NOMO-1 (cell line): Measurements from ENCODE around the gene ATP6V1G3.
"Not testable (repeated sequence)": the region's sequence is repeated elsewhere in the genome, so short reads cannot be mapped to it uniquely, and the experiment has no call there.

Experiments used
- DNase-seq, 2 experiments: peaks; one replicate each; lab custom pipeline; 2025; ENCODE audit not compliant: unreplicated experiment in 2 of 2; lab: John Stamatoyannopoulos, UW

ATP6V1G3 gene

GRCh38 chr1:198543670-198544260 is 3.3 kb upstream of the ATP6V1G3 start:
- DNase-seq: peak in 1 of 2 experiments; percentile 81

- DNase-seq: no peak
Measured at GRCh38 chr1:198542632-198543031, 2.2 kb upstream of the ATP6V1G3 start.

- no peak for DNase-seq
Measured at GRCh38 chr1:198541737-198542136, 1.3 kb upstream of the ATP6V1G3 start.

GRCh38 chr1:198538579-198539364 is 1.7 kb downstream of the ATP6V1G3 start:
- no peak for DNase-seq

- no peak for DNase-seq
Measured at GRCh38 chr1:198535631-198536030, 4.8 kb downstream of the ATP6V1G3 start.

GRCh38 chr1:198534548-198535418 is 5.7 kb downstream of the ATP6V1G3 start:
- peak in 1 of 2 experiments; percentile 60 for DNase-seq

- DNase-seq: no peak
Measured at GRCh38 chr1:198531891-198532290, 8.6 kb downstream of the ATP6V1G3 start.

GRCh38 chr1:198530953-198531352 is 9.5 kb downstream of the ATP6V1G3 start:
- no peak for DNase-seq

GRCh38 chr1:198529414-198529813 is 11.1 kb downstream of the ATP6V1G3 start:
- DNase-seq: no peak

- no peak for DNase-seq
Measured at GRCh38 chr1:198528364-198528763, 12.1 kb downstream of the ATP6V1G3 start.

GRCh38 chr1:198524556-198524955 is 15.9 kb downstream of the ATP6V1G3 start:
- no peak for DNase-seq

GRCh38 chr1:198524127-198524526 is 16.4 kb downstream of the ATP6V1G3 start:
- DNase-seq: not testable (repeated sequence)

- DNase-seq: no peak
Measured at GRCh38 chr1:198523182-198523950, 17.1 kb downstream of the ATP6V1G3 start.

GRCh38 chr1:198520524-198521254 is 19.8 kb downstream of the ATP6V1G3 start:
- DNase-seq: no peak

GRCh38 chr1:198519639-198520501 is 20.6 kb downstream of the ATP6V1G3 start:
- no peak for DNase-seq

- DNase-seq: no peak
Measured at GRCh38 chr1:198517623-198518199, 22.8 kb downstream of the ATP6V1G3 start.

GRCh38 chr1:198500096-198500495 is 40.4 kb downstream of the ATP6V1G3 start:
- no peak for DNase-seq

GRCh38 chr1:198499588-198499987 is 40.9 kb downstream of the ATP6V1G3 start:
- DNase-seq: no peak

GRCh38 chr1:198498881-198499280 is 41.6 kb downstream of the ATP6V1G3 start:
- DNase-seq: no peak
